K562 (cell line): ENCODE measurements around the gene DIS3L. TPM values are rescaled to one million over a fixed set of nuclear protein-coding genes. Genes with fewer than 3 reads are reported as not detected.

Source experiments
- ATAC-seq: fragments of 200-7000 bp; cut with Tn5 transposase; 3 replicates; pipeline ENCODE4 v1.9.1; 2020; ENCODE audit warnings: moderate library complexity
- BruUV-seq: library from RNA; stranded (reverse); fragments of 400-500 nt; replicated peaks from 2 replicates; lab custom pipeline; 2021; lab: Mats Ljungman, UMichigan
- CTCF ChIA-PET: fragments of 300-600 bp; formaldehyde crosslinking; extraction: SDS; loops from one replicate; lab custom pipeline; 2021; ENCODE audit warnings: low intra/inter-chr PET ratio; lab: Yijun Ruan, JAX
- POLR2A ChIA-PET: fragments of 300-600, 350-650 bp; sonication (Branson Sonifier 250); formaldehyde crosslinking; extraction: SDS; loops from one replicate; lab custom pipeline; 2021; ENCODE audit warnings: antibody characterized with exemption, inconsistent platforms; lab: Yijun Ruan, JAX
- DNase-seq, 4 experiments: peaks; one replicate each; pipeline versions ENCODE4 v3.0.0 to v3.0.0-alpha.2; 2011 to 2018; ENCODE audit warnings: low spot score in 3 of 4, mixed read lengths in 3 of 4; ENCODE audit errors: extremely low read depth in 1 of 4
- FAIRE-seq: peaks from 2 replicates; lab custom pipeline; 2011; peaks lifted over from hg19 to GRCh38; lab: Jason Lieb, UNC
- H2AFZ ChIP-seq: 2 replicates; pipeline ENCODE4 v1.6.0; 2011; ENCODE audit warnings: low read depth, low read length, control low read depth, inconsistent platforms
- H3K27ac ChIP-seq: fragments of 200-600 bp; 3 replicates; pipeline ENCODE4 v1.8.0; 2011; ENCODE audit warnings: low read depth, mild to moderate bottlenecking, control low read depth, inconsistent platforms, low read length, moderate library complexity, mixed read lengths; ENCODE audit errors: extremely low read depth
- H3K27me3 ChIP-seq, 2 experiments: fragments of 300-600 bp in 1 of 2; 2 replicates in 1 of 2; 3 replicates in 1 of 2; pipeline versions ENCODE4 v1.6.0 to v1.8.0; 2011; ENCODE audit warnings: inconsistent platforms in 2 of 2, low read length in 2 of 2, mild to moderate bottlenecking in 1 of 2, mixed read lengths in 1 of 2, moderate library complexity in 1 of 2; ENCODE audit not compliant: control insufficient read depth in 2 of 2, insufficient read depth in 2 of 2
- H3K36me3 ChIP-seq: fragments of 300-600 bp; 3 replicates; pipeline ENCODE4 v1.8.0; 2011; ENCODE audit warnings: mild to moderate bottlenecking, low read length, inconsistent platforms; ENCODE audit not compliant: control insufficient read depth, insufficient read depth
- H3K4me1 ChIP-seq, 2 experiments: fragments of 200-600 bp in 1 of 2; replicated peaks in 1 of 2; 2 replicates in 1 of 2; 3 replicates in 1 of 2; pipeline versions ENCODE4 v1.5.1 to v1.8.0; 2011; ENCODE audit warnings: inconsistent platforms in 2 of 2, low read length in 2 of 2, mild to moderate bottlenecking in 1 of 2, mixed read lengths in 1 of 2, moderate library complexity in 1 of 2; ENCODE audit not compliant: control insufficient read depth in 2 of 2, insufficient read depth in 2 of 2
- H3K4me2 ChIP-seq: 2 replicates; pipeline ENCODE4 v1.6.1; 2011; ENCODE audit warnings: low read length, control low read depth, inconsistent platforms, mixed read lengths; ENCODE audit not compliant: insufficient read depth
- H3K4me3 ChIP-seq: fragments of 200-600 bp; sonication (generic), shearing (Covaris generic); 2 replicates; pipeline ENCODE4 v1.5.1; 2016; ENCODE audit warnings: control low read depth, inconsistent platforms
- H3K79me2 ChIP-seq: fragments of 200-600 bp; 3 replicates; pipeline ENCODE4 v1.8.0; 2011; ENCODE audit warnings: low read length, inconsistent platforms; ENCODE audit not compliant: control insufficient read depth, insufficient read depth
- H3K9ac ChIP-seq, 2 experiments: 2 replicates each; pipeline versions ENCODE4 v1.6.0 to v1.6.1; 2011; ENCODE audit warnings: low read depth in 2 of 2, low read length in 2 of 2, control low read depth in 1 of 2, inconsistent platforms in 1 of 2, mild to moderate bottlenecking in 1 of 2, mixed read lengths in 1 of 2; ENCODE audit not compliant: insufficient read depth in 1 of 2
- H3K9me1 ChIP-seq: one replicate; pipeline ENCODE4 v1.6.0; 2011; ENCODE audit warnings: inconsistent platforms, mild to moderate bottlenecking, low read length, moderate library complexity; ENCODE audit not compliant: control insufficient read depth, insufficient read depth
- H3K9me3 ChIP-seq: replicated peaks from 2 replicates; pipeline ENCODE4 v1.5.1; 2011; ENCODE audit warnings: low read depth, low read length, inconsistent platforms; ENCODE audit not compliant: control insufficient read depth, insufficient read depth
- H4K20me1 ChIP-seq: replicated peaks from 2 replicates; pipeline ENCODE4 v1.6.1; 2011; ENCODE audit warnings: low read length, inconsistent platforms, mixed read lengths; ENCODE audit not compliant: control insufficient read depth, insufficient read depth
- BRD9 ChIP-seq: fragments of 450-650 bp; IDR thresholded peaks from 2 replicates; pipeline ENCODE4 v1.6.1; 2018; ENCODE audit warnings: low read depth; ENCODE audit not compliant: partially characterized antibody
- E2F1 ChIP-seq: sonication (generic); formaldehyde crosslinking; IDR thresholded peaks from 2 replicates; pipeline ENCODE4 v1.8.1; 2023; ENCODE audit warnings: mild to moderate bottlenecking, missing genetic modification reagents, moderate library complexity
- ETV6 ChIP-seq, 3 experiments: fragments of 150-350 bp in 1 of 3; sonication (generic) in 1 of 3; formaldehyde crosslinking in 1 of 3; IDR thresholded peaks; 2 replicates each; pipeline versions ENCODE4 v1.6.1 to v1.8.0; 2014 to 2022; ENCODE audit warnings: borderline replicate concordance in 2 of 3, low read depth in 2 of 3, antibody characterized with exemption in 1 of 3, low read length in 1 of 3, mild to moderate bottlenecking in 1 of 3, missing genetic modification reagents in 1 of 3
- GABPA ChIP-seq: fragments of 200-800 bp; sonication (Bioruptor generic); conservative IDR thresholded peaks from 2 replicates; pipeline ENCODE4 v1.6.1; 2016; ENCODE audit warnings: low read depth, missing genetic modification characterization, missing compliant biosample characterization
- GTF2A2 ChIP-seq: IDR thresholded peaks from 2 replicates; pipeline ENCODE4 v1.6.1; 2016; ENCODE audit warnings: mild to moderate bottlenecking, missing genetic modification characterization, missing compliant biosample characterization
- MAFG ChIP-seq: fragments of 450-650 bp; conservative IDR thresholded peaks from 2 replicates; pipeline ENCODE4 v1.6.1; 2016; ENCODE audit warnings: missing genetic modification characterization, missing compliant biosample characterization
- MCM2 ChIP-seq: fragments of 450-650 bp; IDR thresholded peaks from 2 replicates; pipeline ENCODE4 v1.6.1; 2017; ENCODE audit warnings: low read depth, mild to moderate bottlenecking
- POLR2AphosphoS5 ChIP-seq: IDR thresholded peaks from 2 replicates; pipeline ENCODE4 v1.6.1; 2011; ENCODE audit warnings: mild to moderate bottlenecking, low read depth, low read length, moderate library complexity; ENCODE audit not compliant: control insufficient read depth, insufficient read depth
- SFPQ ChIP-seq: fragments of 200-400 bp; formaldehyde crosslinking; IDR thresholded peaks from 2 replicates; pipeline ENCODE4 v1.6.1; 2017; ENCODE audit warnings: mild to moderate bottlenecking, low read depth, low read length, moderate library complexity
- SUPT5H ChIP-seq: fragments of 450-650 bp; IDR thresholded peaks from 2 replicates; pipeline ENCODE4 v1.6.1; 2016
- TRIM24 ChIP-seq, 2 experiments: fragments of 450-650 bp; IDR thresholded peaks; 2 replicates each; pipeline ENCODE4 v1.6.1; 2016
- ZBTB11 ChIP-seq, 3 experiments: fragments of 200-800 bp in 1 of 3; fragments of 250-450 bp in 1 of 3; fragments of 450-650 bp in 1 of 3; sonication (Bioruptor Pico) in 1 of 3; sonication (Bioruptor generic) in 1 of 3; formaldehyde crosslinking in 1 of 3; IDR thresholded peaks; 2 replicates each; pipeline versions ENCODE4 v1.6.1 to v1.8.0; 2016 to 2022; ENCODE audit warnings: mild to moderate bottlenecking in 2 of 3, missing genetic modification characterization in 2 of 3, missing compliant biosample characterization in 1 of 3, moderate library complexity in 1 of 3
- ZNF76 ChIP-seq: fragments of 250-450 bp; sonication (Bioruptor Pico); IDR thresholded peaks from 2 replicates; pipeline ENCODE4 v1.4.0; 2020; ENCODE audit warnings: mild to moderate bottlenecking, moderate library complexity, borderline replicate concordance
- WGBS: fragments of 100-300 bp; shearing (Covaris generic); methylation state at CpG from one replicate; pipeline ENCODE4 v1.1.6; 2016; ENCODE audit warnings: low coverage, mixed read lengths; ENCODE audit not compliant: insufficient coverage; ENCODE audit errors: missing lambda C conversion rate; 5-methylcytosine and 5-hydroxymethylcytosine counted together
- in situ Hi-C: fragments of 300-500 bp; cut with MboI; formaldehyde crosslinking; loops from 4 replicates; pipeline ENCODE4 v1.15.0; 2018; ENCODE audit warnings: inconsistent platforms, mixed read lengths
- intact Hi-C: fragments of 100-400 bp; cut with micrococcal nuclease; formaldehyde crosslinking; loops from 2 replicates; pipeline ENCODE4 v1.14.2; 2022
- polyA plus RNA-seq, 8 experiments: library from polyadenylated mRNA; depleted of rRNA in 4 of 8; stranded (reverse) in 5 of 8; unstranded in 3 of 8; fragments of >200 nt; fragmentation: Nextera tagmentation in 2 of 8; fragmentation: Illumina TruSeq in 1 of 8; extraction: Ambion mirVana in 2 of 8; extraction: Trizol in 1 of 8; gene quantifications; 2 replicates each; pipeline versions ENCODE4 v1.2.1 to v1.2.3, GENCODE V29; 2011 to 2014; ENCODE audit warnings: inconsistent platforms in 1 of 8, missing spikeins in 1 of 8
- total RNA-seq, 7 experiments: library from RNA; depleted of rRNA in 6 of 7; stranded (reverse); fragments of >200 nt in 6 of 7; fragmentation: Illumina TruSeq in 2 of 7; extraction: Trizol in 2 of 7; gene quantifications; 2 replicates each; pipeline versions ENCODE4 v1.2.1 to v1.2.3, GENCODE V29; 2011 to 2021; ENCODE audit warnings: low replicate concordance in 1 of 7

Gene DIS3L
- total and polyA plus RNA-seq, 9 of the 15 experiments (the other 6 are each of a cell fraction or from before 2014, with no cell fraction given): 5.9 to 34.6 (median 16.9) TPM

- H3K4me3 ChIP-seq: no peak overlapping the region
- no TSS peak for BruUV-seq
- H3K27ac ChIP-seq: no peak overlapping the region
- H3K36me3 ChIP-seq: no peaks in the 10 kb centered on the region
- peaks cover 3 to 23% of the 10 kb centered on the region in 2 experiments; a peak in 3 of 5 replicates for H3K4me1 ChIP-seq
- CTCF ChIA-PET: interaction anchor here (1.3 kb wide), 1 partner anchor 34 kb away, joined by 3 read pairs; no protein-coding TSS in a partner anchor
- no peaks in the 10 kb centered on the region for H3K9me3 ChIP-seq
- in situ Hi-C loops (no loop called here), intact Hi-C loops (loop anchor here (5.0 kb wide), 1 partner anchor 32 kb away; no protein-coding TSS in a partner anchor)
- DNase-seq (no peak), ATAC-seq (no peak), FAIRE-seq (no peak)
- H3K9me1 ChIP-seq: no peaks in the 10 kb centered on the region
- no peaks in the 10 kb centered on the region for H3K79me2 ChIP-seq
- POLR2A ChIA-PET: no interaction called here
- no peak overlapping the region for H2AFZ ChIP-seq
- no peak overlapping the region for H3K9ac ChIP-seq
- no peak overlapping the region for H3K4me2 ChIP-seq
- peaks cover 55 to 70% of the 10 kb centered on the region in 2 experiments for H3K27me3 ChIP-seq
- 5% methylated on average over 18 of the region's 19 CpGs for WGBS
- H4K20me1 ChIP-seq: peaks cover 15% of the 10 kb centered on the region; the same call in 1 of the 2 replicates
- TF ChIP-seq ZNF76 (no peak), BRD9 (no peak), TRIM24 (IDR thresholded peaks at IDR 0.05) (no peak), MAFG (tag) (no peak), E2F1 (CRISPR knock-in tag) (no peak), GTF2A2 (tag) (no peak), GABPA (tag) (no peak), SFPQ (no peak), MCM2 (no peak), ETV6 (IDR thresholded peaks at IDR 0.05; ENCODE audit: borderline replicate concordance in 1 of 2, low read depth in 2 of 2, low read length in 1 of 2) (no peak), ETV6 (CRISPR knock-in tag; IDR thresholded peaks at IDR 0.05; ENCODE audit: borderline replicate concordance) (no peak), SUPT5H (no peak), POLR2AphosphoS5 (no peak), ZBTB11 (CRISPR knock-in tag; IDR thresholded peaks at IDR 0.05) (no peak)
Measured at GRCh38 chr15:66254951-66255676, 38.3 kb upstream of the DIS3L start.
